B cell (primary cell): ENCODE data around the gene DPH1. TPM values are rescaled to one million over a fixed set of nuclear protein-coding genes. Genes with fewer than 3 reads are reported as not detected.

Experiments
- ATAC-seq: fragments of 200-7000 bp; cut with Tn5 transposase; one replicate; pipeline ENCODE4 v1.10.0; 2021; ENCODE audit warnings: low read depth, mild to moderate bottlenecking, moderate number of reproducible peaks, moderate library complexity
- CTCF ChIA-PET: fragments of 350-600 bp; sonication (Branson Sonifier 250); formaldehyde crosslinking; loops from one replicate; lab custom pipeline; 2021; ENCODE audit warnings: antibody characterized with exemption, inconsistent platforms; lab: Charles Lee
- POLR2A ChIA-PET: fragments of 350-600 bp; sonication (Branson Sonifier 250); formaldehyde crosslinking; loops from one replicate; lab custom pipeline; 2021; ENCODE audit warnings: antibody characterized with exemption; lab: Charles Lee
- DNase-seq: peaks from one replicate; pipeline ENCODE4 v3.0.0; 2013
- H2AFZ ChIP-seq: 2 replicates; pipeline ENCODE4 v1.6.1; 2012; ENCODE audit warnings: mild to moderate bottlenecking, low read depth, low read length; ENCODE audit not compliant: insufficient read depth, poor library complexity, severe bottlenecking
- H3K27ac ChIP-seq, 2 donors: 1 replicate in 1 of 2; 2 replicates in 1 of 2; pipeline ENCODE4 v1.5.1; 2012 to 2013; ENCODE audit warnings: low read length in 2 of 2, mild to moderate bottlenecking in 2 of 2, moderate library complexity in 1 of 2
- H3K27me3 ChIP-seq, 4 experiments: fragments of 200-600 bp in 1 of 4; sonication (generic) in 1 of 4; replicated peaks in 1 of 4; 1 replicate in 2 of 4; 2 replicates in 2 of 4; pipeline versions ENCODE4 v1.6.1 to v1.7.0; 2013 to 2016; ENCODE audit warnings: low read length in 3 of 4, mild to moderate bottlenecking in 2 of 4, mixed read lengths in 1 of 4, moderate library complexity in 1 of 4; ENCODE audit not compliant: insufficient read depth in 4 of 4, control insufficient read depth in 3 of 4; ENCODE audit errors: control extremely low read depth in 1 of 4
- H3K36me3 ChIP-seq, 2 experiments: replicated peaks in 1 of 2; 1 replicate in 1 of 2; 2 replicates in 1 of 2; pipeline versions ENCODE4 v1.6.1 to v1.7.1; 2013; ENCODE audit warnings: low read length in 1 of 2; ENCODE audit not compliant: insufficient read depth in 2 of 2, control insufficient read depth in 1 of 2; ENCODE audit errors: control extremely low read depth in 1 of 2, extremely low read depth in 1 of 2
- H3K4me1 ChIP-seq, 2 donors: fragments of 200-600 bp in 1 of 2; sonication (generic) in 1 of 2; 1 replicate in 1 of 2; 2 replicates in 1 of 2; pipeline versions ENCODE4 v1.5.1 to v1.6.1; 2013 to 2017; ENCODE audit warnings: low read length in 2 of 2; ENCODE audit not compliant: control insufficient read depth in 2 of 2, insufficient read depth in 2 of 2
- H3K4me2 ChIP-seq: replicated peaks from 2 replicates; pipeline ENCODE3; 2012; ENCODE audit warnings: mild to moderate bottlenecking, low read depth, low read length; ENCODE audit not compliant: poor library complexity, severe bottlenecking
- H3K4me3 ChIP-seq, 5 experiments: fragments of 200-600 bp in 1 of 5; sonication (generic) in 1 of 5; 1 replicate in 3 of 5; 2 replicates in 2 of 5; pipeline versions ENCODE4 v1.5.1 to v1.7.0; 2011 to 2016; ENCODE audit warnings: low read length in 4 of 5, mild to moderate bottlenecking in 4 of 5, low read depth in 2 of 5, control low read depth in 1 of 5, moderate library complexity in 1 of 5; ENCODE audit not compliant: insufficient read depth in 1 of 5; ENCODE audit errors: control extremely low read depth in 1 of 5, extremely low read depth in 1 of 5
- H3K79me2 ChIP-seq: fragments of 200-600 bp; sonication (generic); one replicate; pipeline ENCODE4 v1.6.0; 2016; ENCODE audit warnings: low read length; ENCODE audit not compliant: control insufficient read depth, insufficient read depth
- H3K9ac ChIP-seq: fragments of 200-600 bp; sonication (generic); 2 replicates; pipeline ENCODE4 v1.6.1; 2017; ENCODE audit warnings: mild to moderate bottlenecking, low read length, moderate library complexity
- H3K9me3 ChIP-seq, 3 donors: one replicate each; pipeline versions ENCODE4 v1.6.1 to v1.7.1; 2013; ENCODE audit warnings: low read length in 2 of 3; ENCODE audit not compliant: control insufficient read depth in 2 of 3, insufficient read depth in 1 of 3; ENCODE audit errors: control extremely low read depth in 1 of 3
- H4K20me1 ChIP-seq: 2 replicates; pipeline ENCODE4 v1.6.0; 2012; ENCODE audit warnings: mild to moderate bottlenecking, low read length; ENCODE audit not compliant: insufficient read depth, control insufficient read depth, poor library complexity, severe bottlenecking
- H3K27ac Mint-ChIP-seq: one replicate; pipeline ENCODE4 v1.8.0; 2021; ENCODE audit warnings: mixed read lengths
- H3K27me3 Mint-ChIP-seq: one replicate; pipeline ENCODE4 v1.8.0; 2021; ENCODE audit warnings: mixed read lengths
- H3K4me1 Mint-ChIP-seq: one replicate; pipeline ENCODE4 v1.8.0; 2021; ENCODE audit warnings: mixed read lengths
- H3K4me3 Mint-ChIP-seq: one replicate; pipeline ENCODE4 v1.8.0; 2021; ENCODE audit warnings: mixed read lengths
- H3K9me3 Mint-ChIP-seq: one replicate; pipeline ENCODE4 v1.8.0; 2022; ENCODE audit warnings: mixed read lengths; ENCODE audit not compliant: insufficient read depth
- EZH2 ChIP-seq: IDR thresholded peaks from 2 replicates; pipeline ENCODE4 v1.6.1; 2012; ENCODE audit warnings: borderline replicate concordance, low read depth, mild to moderate bottlenecking, moderate library complexity, low read length; ENCODE audit not compliant: insufficient read depth, poor library complexity, severe bottlenecking
- WGBS: methylation state at CpG from one replicate; pipeline ENCODE4 v1.1.5; 2013; ENCODE audit warnings: missing lambda C conversion rate; ENCODE audit not compliant: insufficient coverage; 5-methylcytosine and 5-hydroxymethylcytosine counted together
- intact Hi-C: fragments of 100-400 bp; cut with micrococcal nuclease; formaldehyde crosslinking; loops from one replicate; pipeline ENCODE4 v1.10.0; 2022
- polyA plus RNA-seq: library from polyadenylated mRNA; depleted of rRNA; stranded (reverse); fragments of >200 nt; gene quantifications from 2 replicates; pipeline ENCODE4 v1.2.3, GENCODE V29; 2012
- total RNA-seq, 2 donors: library from RNA; stranded (reverse); fragments of 120-200 nt in 1 of 2; gene quantifications; 1 replicate in 1 of 2; 2 replicates in 1 of 2; pipeline versions ENCODE4 v1.2.3 to v1.2.4, GENCODE V29; 2013 to 2022
- TF ChIP-seq, protein P1 (sequence below): fragments of 200-600 bp; IDR thresholded peaks from one replicate; pipeline ENCODE4 v1.8.0; 2022; ENCODE audit warnings: antibody characterized with exemption, mild to moderate bottlenecking

The DPH1 gene
- total and polyA plus RNA-seq, 2 donors (not counting 1 experiment from before 2014, with no cell fraction given), result 83.6 to 105 TPM

DNA sequence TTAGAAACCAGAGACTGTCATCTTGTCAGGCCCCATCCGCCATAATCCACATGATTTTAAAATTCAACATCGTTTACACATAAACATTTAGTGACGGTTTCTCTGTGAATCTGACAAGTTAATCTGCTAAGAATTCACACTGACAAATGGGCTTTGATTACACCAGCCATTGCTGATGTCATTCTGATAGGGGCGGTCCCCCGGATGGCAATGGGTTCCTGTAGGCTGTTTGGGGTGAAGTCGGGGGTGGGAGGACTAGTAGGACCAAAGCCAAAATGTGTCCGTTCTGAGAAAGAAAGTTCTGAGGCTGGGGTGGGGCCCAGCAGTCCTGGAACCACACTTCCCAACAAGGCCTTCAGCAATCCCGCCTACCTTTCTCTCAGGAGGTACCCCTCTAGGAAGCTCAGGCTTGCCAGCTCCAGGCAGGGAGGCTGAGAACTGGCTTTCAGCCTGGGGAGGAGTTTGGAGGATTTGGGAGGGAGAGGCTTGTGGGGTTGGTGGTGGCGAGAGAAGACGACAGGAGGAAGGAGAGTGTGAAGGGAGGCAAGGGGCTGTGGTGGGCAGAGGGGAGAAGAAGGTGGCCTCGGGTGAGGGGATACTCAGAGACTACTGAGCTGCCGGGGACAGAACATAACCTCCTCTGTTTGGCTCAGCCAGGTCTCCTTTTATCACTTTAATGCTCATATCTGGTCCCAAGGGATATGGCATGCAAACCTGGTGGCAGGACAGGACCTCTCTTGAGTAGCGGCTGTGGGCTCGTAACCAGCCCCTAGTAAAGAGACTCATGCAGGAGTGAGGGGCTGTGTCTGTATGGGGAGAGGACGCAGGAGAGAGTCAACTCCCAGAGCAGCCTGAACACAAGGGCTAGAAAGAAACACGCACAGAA, 33.6 kb downstream of the DPH1 start:
- DNase-seq, result peak; percentile 38
- H3K4me3 Mint-ChIP-seq, result peak overlapping the region; percentile 43

More for the DNA sequence above, 33.6 kb downstream of the DPH1 start:
- Histone ChIP-seq H3K9ac (no peak overlapping the region), H3K4me3 (no peak overlapping the region), H3K9me3 (no peaks in the 10 kb centered on the region), H3K27ac (peak overlapping the region in 1 of 2 donors; percentile 64), H3K4me2 (peak overlapping the region; percentile 39), H3K27me3 (peaks cover 0 to 9% (median 2%) of the 10 kb centered on the region in 4 experiments), H3K36me3 (peaks cover 0 to 22% of the 10 kb centered on the region in 2 experiments), H2AFZ (no peak overlapping the region), H3K79me2 (no peaks in the 10 kb centered on the region), H4K20me1 (peaks cover 5% of the 10 kb centered on the region), H3K4me1 (peaks cover 33 to 44% of the 10 kb centered on the region in 2 donors)
- peaks cover 48% of the 10 kb centered on the region for H3K4me1 Mint-ChIP-seq
- H3K27ac Mint-ChIP-seq, result peak overlapping the region; percentile 86
- CTCF ChIA-PET, result interaction anchor here (0.8 to 3.8 kb wide), 8 partner anchors 8 to 181 kb away, joined by 3 to 17 read pairs (median 4); partner anchors contain the start of gene HIC1
- H3K9me3 Mint-ChIP-seq, result no peaks in the 10 kb centered on the region
- WGBS, result 46% methylated on average over 8 of the region's 16 CpGs
- POLR2A ChIA-PET, result interaction anchor here (0.5 to 0.6 kb wide), 2 partner anchors 24 to 27 kb away, joined by 3 to 6 read pairs; no protein-coding TSS in a partner anchor
- ATAC-seq, result peak; percentile 5
- intact Hi-C loops, result no loop called here
- H3K27me3 Mint-ChIP-seq, result no peaks in the 10 kb centered on the region
- TF ChIP-seq, protein P1, sequence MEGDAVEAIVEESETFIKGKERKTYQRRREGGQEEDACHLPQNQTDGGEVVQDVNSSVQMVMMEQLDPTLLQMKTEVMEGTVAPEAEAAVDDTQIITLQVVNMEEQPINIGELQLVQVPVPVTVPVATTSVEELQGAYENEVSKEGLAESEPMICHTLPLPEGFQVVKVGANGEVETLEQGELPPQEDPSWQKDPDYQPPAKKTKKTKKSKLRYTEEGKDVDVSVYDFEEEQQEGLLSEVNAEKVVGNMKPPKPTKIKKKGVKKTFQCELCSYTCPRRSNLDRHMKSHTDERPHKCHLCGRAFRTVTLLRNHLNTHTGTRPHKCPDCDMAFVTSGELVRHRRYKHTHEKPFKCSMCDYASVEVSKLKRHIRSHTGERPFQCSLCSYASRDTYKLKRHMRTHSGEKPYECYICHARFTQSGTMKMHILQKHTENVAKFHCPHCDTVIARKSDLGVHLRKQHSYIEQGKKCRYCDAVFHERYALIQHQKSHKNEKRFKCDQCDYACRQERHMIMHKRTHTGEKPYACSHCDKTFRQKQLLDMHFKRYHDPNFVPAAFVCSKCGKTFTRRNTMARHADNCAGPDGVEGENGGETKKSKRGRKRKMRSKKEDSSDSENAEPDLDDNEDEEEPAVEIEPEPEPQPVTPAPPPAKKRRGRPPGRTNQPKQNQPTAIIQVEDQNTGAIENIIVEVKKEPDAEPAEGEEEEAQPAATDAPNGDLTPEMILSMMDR, result no peak
- TF ChIP-seq EZH2, result no peak
